GM20000 (cell line): ENCODE measurements around the gene ZNF280B.

Source experiments
- DNase-seq: peaks from one replicate; pipeline ENCODE4 v3.0.0; 2012; ENCODE audit warnings: low spot score
- CTCF ChIP-seq: IDR thresholded peaks from 2 replicates; pipeline ENCODE4 v1.5.1; 2012; ENCODE audit warnings: mild to moderate bottlenecking, control low read depth; ENCODE audit errors: extremely low read depth, missing control alignments

ZNF280B gene

GRCh38 chr22:22546490-22546889 is 37.9 kb upstream of the ZNF280B start:
- no peak for TF ChIP-seq CTCF
- no peak for DNase-seq

- no peak for DNase-seq
- TF ChIP-seq CTCF, result no peak
Observed at GRCh38 chr22:22545084-22545483, 36.5 kb upstream of the ZNF280B start.

GRCh38 chr22:22538226-22538989 is 29.9 kb upstream of the ZNF280B start:
- no peak for TF ChIP-seq CTCF
- no peak for DNase-seq

GRCh38 chr22:22536916-22537315 is 28.4 kb upstream of the ZNF280B start:
- no peak for DNase-seq
- TF ChIP-seq CTCF, result no peak

- TF ChIP-seq CTCF, result no peak
- no peak for DNase-seq
Observed at GRCh38 chr22:22536515-22536914, 28.0 kb upstream of the ZNF280B start.

GRCh38 chr22:22535662-22536061 is 27.1 kb upstream of the ZNF280B start:
- DNase-seq, result no peak
- no peak for TF ChIP-seq CTCF

- no peak for DNase-seq
Observed at GRCh38 chr22:22534604-22535415, 26.3 kb upstream of the ZNF280B start.

More at GRCh38 chr22:22534604-22535415, 26.3 kb upstream of the ZNF280B start:
- no peak for TF ChIP-seq CTCF
